GM23248 (cell line): ENCODE measurements around the gene FMNL3. TPM values are rescaled to one million over a fixed set of nuclear protein-coding genes. Genes with fewer than 3 reads are reported as not detected.

Source experiments
- DNase-seq: peaks from one replicate; pipeline ENCODE4 v3.0.0-alpha.2; 2015
- H2AFZ ChIP-seq: fragments of 200-600 bp; sonication (generic); 2 replicates; pipeline ENCODE4 v1.6.1; 2016; ENCODE audit warnings: antibody characterized with exemption
- H3F3A ChIP-seq: fragments of 200-600 bp; sonication (generic); 2 replicates; pipeline ENCODE4 v1.6.1; 2016; ENCODE audit warnings: mild to moderate bottlenecking, antibody characterized with exemption, mixed run types; ENCODE audit not compliant: insufficient read depth
- H3K27ac ChIP-seq: fragments of 200-600 bp; sonication (generic); 2 replicates; pipeline ENCODE4 v1.5.1; 2016; ENCODE audit warnings: mild to moderate bottlenecking
- H3K27me3 ChIP-seq: fragments of 200-600 bp; sonication (generic); replicated peaks from 2 replicates; pipeline ENCODE4 v1.6.1; 2016; ENCODE audit warnings: mild to moderate bottlenecking; ENCODE audit not compliant: insufficient read depth
- H3K36me3 ChIP-seq: fragments of 200-600 bp; sonication (generic); 2 replicates; pipeline ENCODE4 v1.6.1; 2016; ENCODE audit warnings: low read depth, mild to moderate bottlenecking
- H3K4me1 ChIP-seq: fragments of 200-600 bp; sonication (generic); 2 replicates; pipeline ENCODE4 v1.6.1; 2016; ENCODE audit warnings: mild to moderate bottlenecking; ENCODE audit not compliant: insufficient read depth
- H3K4me2 ChIP-seq: fragments of 200-600 bp; sonication (generic); one replicate; pipeline ENCODE4 v1.6.1; 2016; ENCODE audit warnings: mild to moderate bottlenecking; ENCODE audit not compliant: unreplicated experiment
- H3K4me3 ChIP-seq: fragments of 200-600 bp; sonication (generic); 2 replicates; pipeline ENCODE4 v1.5.1; 2016; ENCODE audit warnings: mild to moderate bottlenecking
- H3K79me2 ChIP-seq: fragments of 200-600 bp; sonication (generic); 2 replicates; pipeline ENCODE4 v1.6.1; 2016; ENCODE audit warnings: mild to moderate bottlenecking; ENCODE audit not compliant: insufficient read depth
- H3K9ac ChIP-seq: fragments of 200-600 bp; sonication (generic); 2 replicates; pipeline ENCODE4 v1.6.1; 2016; ENCODE audit warnings: mild to moderate bottlenecking
- H3K9me2 ChIP-seq: fragments of 200-600 bp; sonication (generic); 2 replicates; pipeline ENCODE4 v1.6.1; 2016; ENCODE audit warnings: mixed run types, mild to moderate bottlenecking, moderate library complexity; ENCODE audit not compliant: insufficient read depth
- H3K9me3 ChIP-seq: fragments of 200-600 bp; sonication (generic); one replicate; pipeline ENCODE4 v1.6.1; 2017; ENCODE audit warnings: low read depth
- H4K20me1 ChIP-seq: fragments of 200-600 bp; sonication (generic); 2 replicates; pipeline ENCODE4 v1.6.0; 2016; ENCODE audit not compliant: insufficient read depth
- EZH2 ChIP-seq: fragments of 200-600 bp; sonication (generic); IDR thresholded peaks from 2 replicates; pipeline ENCODE4 v1.6.1; 2018; ENCODE audit warnings: antibody characterized with exemption, mild to moderate bottlenecking; ENCODE audit not compliant: insufficient read depth, poor library complexity, severe bottlenecking
- EZH2phosphoT487 ChIP-seq: fragments of 200-600 bp; sonication (generic); IDR thresholded peaks from 2 replicates; pipeline ENCODE4 v1.6.1; 2018; ENCODE audit warnings: antibody characterized with exemption, moderate library complexity, mild to moderate bottlenecking, low read depth; ENCODE audit not compliant: insufficient read depth
- WGBS, 2 experiments: methylation state at CpG; one replicate each; pipeline ENCODE4 v1.1.6; 2015 to 2017; ENCODE audit warnings: low lambda C conversion rate in 2 of 2, low coverage in 1 of 2; ENCODE audit errors: missing lambda C conversion rate in 2 of 2; 5-methylcytosine and 5-hydroxymethylcytosine counted together
- in situ Hi-C: fragments of 300-500 bp; cut with MboI; formaldehyde crosslinking; loops from 2 replicates; pipeline ENCODE4 v1.15.0; 2020
- polyA plus RNA-seq: library from polyadenylated mRNA; unstranded; fragments of >200 nt; fragmentation: Nextera tagmentation; extraction: Ambion mirVana; gene quantifications from 2 replicates; pipeline ENCODE4 v1.2.1, GENCODE V29; 2016
- total RNA-seq: library from RNA; depleted of rRNA; stranded (reverse); fragments of >200 nt; shearing (Covaris generic); gene quantifications from 2 replicates; pipeline ENCODE4 v1.2.3, GENCODE V29; 2014

The FMNL3 gene
- total and polyA plus RNA-seq, 2 experiments from 2014 or later, result 7.9 to 24.0 TPM

DNA sequence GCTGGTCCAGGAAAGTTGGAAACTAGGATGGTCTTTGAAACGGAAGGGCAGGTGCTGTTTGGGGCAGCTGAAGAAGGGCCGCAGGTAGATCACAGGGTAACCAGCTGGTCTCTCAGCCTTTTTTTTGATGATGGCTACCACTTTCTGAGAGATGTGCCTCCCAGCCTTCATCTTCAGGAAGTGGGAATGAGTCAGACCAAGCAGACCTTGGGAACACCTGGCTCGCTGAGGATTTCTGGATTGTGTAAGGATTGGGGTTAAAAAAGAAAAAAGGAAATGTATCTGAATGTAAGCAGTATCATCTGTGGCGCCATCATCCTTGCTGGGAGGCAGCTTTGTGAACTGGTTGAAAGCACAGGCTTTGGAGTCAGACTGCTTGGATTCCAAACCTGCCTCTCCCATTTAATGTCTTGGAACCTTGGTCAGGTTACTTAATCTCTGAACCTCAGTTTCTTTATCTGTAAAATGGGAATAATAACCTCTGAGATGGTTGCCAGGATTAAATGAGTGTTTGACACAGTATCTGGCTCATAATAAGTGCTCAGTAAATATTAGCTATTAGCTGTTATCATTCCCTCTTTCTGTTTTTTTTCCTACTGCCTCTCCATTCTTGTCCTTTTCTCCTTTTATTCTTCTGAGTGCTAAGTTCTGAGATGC, 82.2 kb downstream of the FMNL3 start:
- H3K4me3 ChIP-seq, result no peak overlapping the region
- no peak overlapping the region for H2AFZ ChIP-seq
- in situ Hi-C loops, result no loop called here
- WGBS, 2 experiments, result 59 to 68% methylated on average over 4 of the region's 4 CpGs
- DNase-seq, result peak; percentile 44
- no peaks in the 10 kb centered on the region for H3K27me3 ChIP-seq
- H3K9ac ChIP-seq, result no peak overlapping the region
- no peak overlapping the region for H3K27ac ChIP-seq
- peaks cover 25% of the 10 kb centered on the region for H3K4me1 ChIP-seq
- no peaks in the 10 kb centered on the region for H3K36me3 ChIP-seq
- no peaks in the 10 kb centered on the region for H3K9me2 ChIP-seq
- H3K4me2 ChIP-seq, result no peak overlapping the region
- H3K9me3 ChIP-seq, result no peaks in the 10 kb centered on the region
- TF ChIP-seq EZH2, result no peak
- TF ChIP-seq EZH2phosphoT487, result no peak
- H3F3A ChIP-seq, result peaks cover 33% of the 10 kb centered on the region
- no peaks in the 10 kb centered on the region for H4K20me1 ChIP-seq
- no peaks in the 10 kb centered on the region for H3K79me2 ChIP-seq

DNA sequence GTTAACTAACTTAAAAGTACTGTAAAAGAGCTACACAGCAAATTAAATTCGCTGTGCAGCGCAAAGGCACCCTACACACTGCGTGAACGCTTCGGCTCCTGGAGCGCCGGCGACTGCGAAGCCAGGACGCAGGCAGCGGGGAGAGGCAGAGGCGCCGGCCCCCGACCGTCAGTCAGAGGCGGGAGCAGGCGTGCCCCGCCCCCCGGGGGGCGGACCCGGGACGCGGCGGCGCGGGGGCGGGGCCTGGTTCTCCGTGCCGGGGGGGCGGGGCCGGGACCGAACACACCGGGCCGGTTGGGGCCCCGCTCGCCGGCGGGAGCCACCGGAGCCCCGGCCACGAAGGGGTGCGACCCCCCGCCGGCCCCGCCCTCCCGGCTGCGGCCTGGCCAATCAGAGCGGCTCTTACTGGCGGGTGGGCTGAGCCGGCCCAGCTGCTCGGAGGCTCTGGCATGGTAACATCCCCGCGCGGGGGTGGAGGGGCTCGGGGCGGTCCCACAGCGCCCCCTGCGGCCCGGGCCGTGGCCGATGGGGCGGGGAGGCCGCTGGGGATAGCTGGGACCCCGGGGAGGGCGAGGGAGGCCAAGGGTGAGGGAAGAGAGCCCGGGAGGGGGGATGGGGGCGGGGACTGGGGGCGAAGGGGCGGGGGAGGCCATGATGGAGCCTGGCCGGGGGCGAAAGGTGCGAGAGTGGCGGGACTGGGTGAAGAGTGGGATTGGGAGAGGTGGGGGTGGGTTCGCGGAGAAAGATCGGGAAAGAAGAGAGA, 83.9 kb downstream of the FMNL3 start, which contains the start of gene PRPF40B:
PRPF40B (plus strand) TSS at position 420 of the 763 bp plus-strand sequence; CDS start at position 450, 30 bp downstream.
- H3K27ac ChIP-seq, result peak within 1 kb of the TSS; percentile 52
- H4K20me1 ChIP-seq, result no peaks in the 10 kb centered on the region
- WGBS, 2 experiments, result 1 to 4% methylated on average over 35 to 70 of the region's 76 CpGs
- H3K4me2 ChIP-seq, result peak within 1 kb of the TSS; percentile 93
- peak within 1 kb of the TSS; percentile 77 for H3K9ac ChIP-seq
- H3K36me3 ChIP-seq, result no peaks in the 10 kb centered on the region
- no peaks in the 10 kb centered on the region for H3K9me3 ChIP-seq
- no peaks in the 10 kb centered on the region for H3K27me3 ChIP-seq
- no peaks in the 10 kb centered on the region for H3K9me2 ChIP-seq
- peak; percentile 94 for DNase-seq
- no peak for TF ChIP-seq EZH2phosphoT487
- TF ChIP-seq EZH2, result no peak
- peaks cover 33% of the 10 kb centered on the region for H3F3A ChIP-seq
- in situ Hi-C loops, result no loop called here
- peak within 1 kb of the TSS; percentile 77 for H3K4me3 ChIP-seq
- H3K79me2 ChIP-seq, result no peaks in the 10 kb centered on the region
- H3K4me1 ChIP-seq, result peaks cover 25% of the 10 kb centered on the region
- H2AFZ ChIP-seq, result peak within 1 kb of the TSS; percentile 84

GRCh38 chr12:49622501-49623141, 84.6 kb downstream of the FMNL3 start:
- in situ Hi-C loops, result no loop called here
- no peak for TF ChIP-seq EZH2phosphoT487
- TF ChIP-seq EZH2, result no peak
- peak overlapping the region; percentile 52 for H3K27ac ChIP-seq
- no peaks in the 10 kb centered on the region for H3K9me3 ChIP-seq
- whole genome bisulfite sequencing, 2 experiments, result 4 to 5% methylated on average over 22 of the region's 22 CpGs
- peak; percentile 76 for DNase-seq
- H3K4me3 ChIP-seq, result peak overlapping the region; percentile 77
- H4K20me1 ChIP-seq, result no peaks in the 10 kb centered on the region
- H3K36me3 ChIP-seq, result no peaks in the 10 kb centered on the region
- peak overlapping the region; percentile 77 for H3K9ac ChIP-seq
- no peaks in the 10 kb centered on the region for H3K27me3 ChIP-seq
- H3F3A ChIP-seq, result peaks cover 26% of the 10 kb centered on the region
- H3K4me1 ChIP-seq, result peaks cover 19% of the 10 kb centered on the region
- H3K9me2 ChIP-seq, result no peaks in the 10 kb centered on the region
- peak overlapping the region; percentile 84 for H2AFZ ChIP-seq
- peak overlapping the region; percentile 93 for H3K4me2 ChIP-seq
- no peaks in the 10 kb centered on the region for H3K79me2 ChIP-seq
